HCT116 (cell line): Measurements from ENCODE around the gene ABCA1.

Source experiments
- ELF1 ChIP-seq: IDR thresholded peaks from 2 replicates; pipeline ENCODE4 v1.6.1; 2012; ENCODE audit warnings: low read depth, borderline replicate concordance
- EZH2 ChIP-seq: fragments of 200-600 bp; sonication (generic); IDR thresholded peaks from 2 replicates; pipeline ENCODE4 v1.6.1; 2017; ENCODE audit warnings: antibody characterized with exemption, mixed run types
- POLR2A ChIP-seq: IDR thresholded peaks from 2 replicates; pipeline ENCODE4 v1.7.0; 2011; ENCODE audit warnings: borderline replicate concordance; ENCODE audit not compliant: insufficient read depth, insufficient read length; ENCODE audit errors: extremely low read depth
- POLR2AphosphoS5 ChIP-seq: IDR thresholded peaks from 2 replicates; pipeline ENCODE4 v1.6.1; 2011; ENCODE audit warnings: mild to moderate bottlenecking, low read depth, low read length, moderate library complexity
- RAD21 ChIP-seq: IDR thresholded peaks from 2 replicates; pipeline ENCODE4 v1.6.1; 2012; ENCODE audit warnings: low read depth, mild to moderate bottlenecking
- SIN3A ChIP-seq: IDR thresholded peaks from 2 replicates; pipeline ENCODE4 v1.6.1; 2012; ENCODE audit warnings: low read depth
- YY1 ChIP-seq: IDR thresholded peaks from 2 replicates; pipeline ENCODE4 v1.6.1; 2011; ENCODE audit warnings: low read length, low read depth, moderate library complexity, mild to moderate bottlenecking; ENCODE audit not compliant: insufficient replicate concordance; ENCODE audit errors: extremely low read depth
- TF ChIP-seq, protein P1 (sequence below), 3 experiments: fragments of 200-600 bp in 1 of 3; sonication (generic) in 1 of 3; IDR thresholded peaks in 2 of 3; conservative IDR thresholded peaks in 1 of 3; 2 replicates each; pipeline ENCODE4 v1.5.1; 2012 to 2017; ENCODE audit warnings: low read depth in 2 of 3, low read length in 2 of 3, antibody characterized with exemption in 1 of 3, borderline replicate concordance in 1 of 3, control low read depth in 1 of 3, mild to moderate bottlenecking in 1 of 3, mixed read lengths in 1 of 3, mixed run types in 1 of 3, moderate library complexity in 1 of 3; ENCODE audit not compliant: insufficient read depth in 1 of 3
- TF ChIP-seq, protein P2 (sequence below): IDR thresholded peaks from 2 replicates; pipeline ENCODE4 v1.6.1; 2012

DNA sequence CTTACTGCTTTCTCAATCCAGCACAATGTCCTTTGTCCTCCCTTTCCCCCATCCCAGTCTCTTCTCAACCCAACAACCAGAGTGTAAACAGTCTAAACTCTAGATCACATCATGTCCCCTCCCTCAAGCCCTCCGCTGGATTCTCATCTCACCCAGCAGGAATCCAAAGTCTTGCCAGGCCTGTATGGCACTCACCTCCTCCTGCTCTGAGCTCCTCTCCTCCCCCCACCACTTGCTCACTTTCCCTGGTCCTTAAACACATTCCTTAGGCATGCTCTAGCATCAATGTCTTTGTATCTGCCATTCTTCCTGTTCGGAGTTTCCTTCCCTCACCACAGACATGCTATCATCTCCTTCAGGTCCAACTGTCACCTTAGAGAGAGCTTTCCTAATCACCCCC lies 85.3 kb downstream of the ABCA1 start:
- TF ChIP-seq, protein P1, sequence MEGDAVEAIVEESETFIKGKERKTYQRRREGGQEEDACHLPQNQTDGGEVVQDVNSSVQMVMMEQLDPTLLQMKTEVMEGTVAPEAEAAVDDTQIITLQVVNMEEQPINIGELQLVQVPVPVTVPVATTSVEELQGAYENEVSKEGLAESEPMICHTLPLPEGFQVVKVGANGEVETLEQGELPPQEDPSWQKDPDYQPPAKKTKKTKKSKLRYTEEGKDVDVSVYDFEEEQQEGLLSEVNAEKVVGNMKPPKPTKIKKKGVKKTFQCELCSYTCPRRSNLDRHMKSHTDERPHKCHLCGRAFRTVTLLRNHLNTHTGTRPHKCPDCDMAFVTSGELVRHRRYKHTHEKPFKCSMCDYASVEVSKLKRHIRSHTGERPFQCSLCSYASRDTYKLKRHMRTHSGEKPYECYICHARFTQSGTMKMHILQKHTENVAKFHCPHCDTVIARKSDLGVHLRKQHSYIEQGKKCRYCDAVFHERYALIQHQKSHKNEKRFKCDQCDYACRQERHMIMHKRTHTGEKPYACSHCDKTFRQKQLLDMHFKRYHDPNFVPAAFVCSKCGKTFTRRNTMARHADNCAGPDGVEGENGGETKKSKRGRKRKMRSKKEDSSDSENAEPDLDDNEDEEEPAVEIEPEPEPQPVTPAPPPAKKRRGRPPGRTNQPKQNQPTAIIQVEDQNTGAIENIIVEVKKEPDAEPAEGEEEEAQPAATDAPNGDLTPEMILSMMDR (IDR thresholded peaks at IDR 0.05 in 2 of 3, conservative IDR thresholded peaks at IDR 0.05 in 1 of 3; ENCODE audit: borderline replicate concordance in 1 of 3, insufficient read depth in 1 of 3, low read depth in 2 of 3, low read length in 2 of 3), result no peak
- TF ChIP-seq, protein P2, sequence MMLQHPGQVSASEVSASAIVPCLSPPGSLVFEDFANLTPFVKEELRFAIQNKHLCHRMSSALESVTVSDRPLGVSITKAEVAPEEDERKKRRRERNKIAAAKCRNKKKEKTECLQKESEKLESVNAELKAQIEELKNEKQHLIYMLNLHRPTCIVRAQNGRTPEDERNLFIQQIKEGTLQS, result no peak
- TF ChIP-seq RAD21 (no peak), ELF1 (no peak), POLR2A (no peak), SIN3A (no peak), EZH2 (no peak), POLR2AphosphoS5 (no peak), YY1 (no peak)
